SK-MEL-5 (cell line): ENCODE measurements around the gene RASA3. TPM values are rescaled to one million over a fixed set of nuclear protein-coding genes. Genes with fewer than 3 reads are reported as not detected.
"Not testable (repeated sequence)": the region's sequence is repeated elsewhere in the genome, so short reads cannot be mapped to it uniquely, and the experiment has no call there.

Experiments
- DNase-seq: peaks from one replicate; pipeline ENCODE4 v3.0.0-alpha.2; 2016; ENCODE audit warnings: low read depth, low spot score
- in situ Hi-C: cut with HindIII; loops from 2 replicates; pipeline ENCODE4 v1.10.0; 2016; ENCODE audit warnings: low sequenced_read_pairs, high pct_unique_total_duplicates, low pct_unique_long_range_greater_than_20kb
- total RNA-seq: library from RNA; depleted of rRNA; stranded (reverse); fragments of >200 nt; shearing (Covaris generic); gene quantifications from 2 replicates; pipeline ENCODE4 v1.2.3, GENCODE V29; 2014

Gene RASA3
- total RNA-seq, 1 experiment from 2014 or later: 17.8 TPM

GRCh38 chr13:114110830-114111189 lies 21.6 kb downstream of the RASA3 start:
- DNase-seq, in situ Hi-C loops: not testable (repeated sequence)

- no peak for DNase-seq
- in situ Hi-C loops: no loop called here
Measured at GRCh38 chr13:114110091-114110829, 22.2 kb downstream of the RASA3 start.

- DNase-seq: no peak
- in situ Hi-C loops: no loop called here
Measured at GRCh38 chr13:114109641-114110041, 22.8 kb downstream of the RASA3 start.

GRCh38 chr13:114108894-114109293 lies 23.5 kb downstream of the RASA3 start:
- no peak for DNase-seq
- in situ Hi-C loops: no loop called here

- in situ Hi-C loops: no loop called here
- DNase-seq: no peak
Measured at GRCh38 chr13:114108141-114108761, 24.2 kb downstream of the RASA3 start.

GRCh38 chr13:114107686-114108081 lies 24.7 kb downstream of the RASA3 start:
- no peak for DNase-seq
- in situ Hi-C loops: no loop called here

- in situ Hi-C loops: no loop called here
- DNase-seq: no peak
Measured at GRCh38 chr13:114106991-114107685, 25.3 kb downstream of the RASA3 start.

GRCh38 chr13:114106526-114106925 lies 25.9 kb downstream of the RASA3 start:
- in situ Hi-C loops: no loop called here
- no peak for DNase-seq

GRCh38 chr13:114105521-114106225 lies 26.8 kb downstream of the RASA3 start:
- in situ Hi-C loops: no loop called here
- DNase-seq: no peak

GRCh38 chr13:114104655-114105520 lies 27.5 kb downstream of the RASA3 start:
- no peak for DNase-seq
- in situ Hi-C loops: no loop called here

GRCh38 chr13:114103801-114104654 lies 28.4 kb downstream of the RASA3 start:
- no peak for DNase-seq
- in situ Hi-C loops: no loop called here

- in situ Hi-C loops, DNase-seq: not testable (repeated sequence)
Measured at GRCh38 chr13:114103289-114103621, 29.2 kb downstream of the RASA3 start.

GRCh38 chr13:114102521-114103288 lies 29.7 kb downstream of the RASA3 start:
- in situ Hi-C loops: no loop called here
- DNase-seq: no peak

GRCh38 chr13:114102131-114102520 lies 30.3 kb downstream of the RASA3 start:
- in situ Hi-C loops: no loop called here
- no peak for DNase-seq

GRCh38 chr13:114101358-114102130 lies 30.9 kb downstream of the RASA3 start:
- in situ Hi-C loops: no loop called here
- DNase-seq: no peak
